Prostate gland (tissue), 2 donors: ENCODE results near the gene HOXB7. TPM values are rescaled to one million over a fixed set of nuclear protein-coding genes. Genes with fewer than 3 reads are reported as not detected.

Experiments
- DNase-seq: peaks from one replicate; pipeline ENCODE4 v3.0.0-alpha.2; 2019; ENCODE audit warnings: low spot score
- H3K27ac ChIP-seq, 2 donors: fragments of 200-600 bp; sonication (generic); 2 replicates each; pipeline ENCODE4 v1.5.1; 2017 to 2019
- H3K27me3 ChIP-seq: fragments of 200-600 bp; sonication (generic); replicated peaks from 2 replicates; pipeline ENCODE4 v1.5.1; 2019; ENCODE audit not compliant: insufficient read depth
- H3K36me3 ChIP-seq, 2 donors: fragments of 200-600 bp; sonication (generic); 1 replicate in 1 of 2; 2 replicates in 1 of 2; pipeline versions ENCODE4 v1.5.1 to v1.8.1; 2017 to 2019
- H3K4me1 ChIP-seq: fragments of 200-600 bp; sonication (generic); replicated peaks from 2 replicates; pipeline ENCODE4 v1.5.1; 2019
- H3K4me3 ChIP-seq, 2 donors: fragments of 200-600 bp; sonication (generic); 2 replicates each; pipeline ENCODE4 v1.5.1; 2017 to 2019
- H3K9me3 ChIP-seq: fragments of 200-600 bp; sonication (generic); 2 replicates; pipeline ENCODE4 v1.5.1; 2017
- CTCF ChIP-seq, 4 experiments: fragments of 200-600 bp in 2 of 4; fragments of 450-650 bp in 2 of 4; sonication (generic) in 2 of 4; IDR thresholded peaks; 1 replicate in 3 of 4; 2 replicates in 1 of 4; pipeline ENCODE4 v1.5.1; 2016 to 2019; ENCODE audit warnings: antibody characterized with exemption in 4 of 4, mild to moderate bottlenecking in 2 of 4, moderate library complexity in 2 of 4
- POLR2A ChIP-seq: fragments of 450-650 bp; IDR thresholded peaks from one replicate; pipeline ENCODE4 v1.6.1; 2016; ENCODE audit warnings: antibody characterized with exemption, mild to moderate bottlenecking
- POLR2AphosphoS5 ChIP-seq: sonication (generic); formaldehyde crosslinking; IDR thresholded peaks from one replicate; pipeline ENCODE4 v1.6.1; 2017; ENCODE audit warnings: antibody characterized with exemption
- WGBS: methylation state at CpG from one replicate; pipeline ENCODE4 v1.1.5; 2018; 5-methylcytosine and 5-hydroxymethylcytosine counted together
- intact Hi-C: fragments of 100-400 bp; cut with DNase I; formaldehyde crosslinking; loops from one replicate; pipeline ENCODE4 v1.14.2; 2022
- total RNA-seq, 2 donors: library from RNA; depleted of rRNA; stranded (reverse); fragments of >200 nt; gene quantifications; one replicate each; pipeline ENCODE4 v1.1.0, GENCODE V29; 2016

Gene HOXB7
- total RNA-seq, 2 donors from 2014 or later: 0.73 to 3.4 TPM

GRCh38 chr17:48611681-48612455 lies 1.1 kb upstream of the HOXB7 start:
- Histone ChIP-seq H3K9me3 (no peaks in the 10 kb centered on the region), H3K27ac (peak overlapping the region in 1 of 2 donors; percentile 13), H3K27me3 (peaks cover 53% of the 10 kb centered on the region), H3K36me3 (no peaks in the 10 kb centered on the region), H3K4me3 (peak overlapping the region in 1 of 2 donors; percentile 9), H3K4me1 (peaks cover 3% of the 10 kb centered on the region)
- DNase-seq: no peak
- no peak for TF ChIP-seq POLR2AphosphoS5
- TF ChIP-seq CTCF (IDR thresholded peaks at IDR 0.05): no peak
- TF ChIP-seq POLR2A: no peak
- intact Hi-C loops: no loop called here
- 8% methylated on average over 36 of the region's 36 CpGs for WGBS

GRCh38 chr17:48611213-48611612 lies 396 bp upstream of the HOXB7 start:
- 4% methylated on average over 22 of the region's 22 CpGs for WGBS
- no peaks in the 10 kb centered on the region for H3K36me3 ChIP-seq
- peaks cover 53% of the 10 kb centered on the region for H3K27me3 ChIP-seq
- H3K9me3 ChIP-seq: no peaks in the 10 kb centered on the region
- peaks cover 3% of the 10 kb centered on the region for H3K4me1 ChIP-seq
- intact Hi-C loops: no loop called here
- DNase-seq: no peak
- peak overlapping the region; percentile 9 to 28 for H3K4me3 ChIP-seq
- TF ChIP-seq CTCF (IDR thresholded peaks at IDR 0.05): no peak
- no peak for TF ChIP-seq POLR2A
- no peak for TF ChIP-seq POLR2AphosphoS5
- peak overlapping the region in 1 of 2 donors; percentile 48 for H3K27ac ChIP-seq

DNA sequence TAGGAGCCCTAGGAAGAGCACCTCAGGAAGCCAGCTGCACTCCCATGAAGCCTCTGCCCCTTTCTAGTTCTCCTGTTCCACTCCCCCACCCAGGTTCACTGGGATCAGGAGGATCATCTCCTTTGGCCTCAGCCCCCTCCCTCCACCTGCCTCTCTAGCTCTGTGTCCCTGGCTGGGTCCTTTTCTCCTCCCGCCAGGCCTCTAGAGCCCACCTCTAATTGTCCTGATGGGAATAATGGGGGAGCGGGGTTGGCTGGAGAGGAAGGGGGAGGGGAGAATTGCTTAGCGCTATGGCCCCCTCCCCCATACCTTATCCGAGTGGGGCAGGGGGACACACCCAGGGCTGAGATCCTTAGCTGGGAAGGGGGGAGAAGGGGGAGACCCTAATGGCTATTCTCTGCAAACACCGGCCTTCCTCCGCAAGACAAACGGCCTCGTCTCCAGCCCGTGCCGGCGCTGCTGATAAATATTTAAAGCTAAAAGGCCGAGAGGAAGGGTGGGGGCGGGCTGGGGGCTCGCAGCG lies 997 bp downstream of the HOXB7 start:
- peaks cover 3% of the 10 kb centered on the region for H3K4me1 ChIP-seq
- peak overlapping the region in 1 of 2 donors; percentile 48 for H3K27ac ChIP-seq
- intact Hi-C loops: no loop called here
- peaks cover 59% of the 10 kb centered on the region for H3K27me3 ChIP-seq
- TF ChIP-seq POLR2A (no peak), CTCF (IDR thresholded peaks at IDR 0.05) (no peak), POLR2AphosphoS5 (no peak)
- H3K4me3 ChIP-seq: peak overlapping the region; percentile 9 to 28
- 11% methylated on average over 15 of the region's 15 CpGs for WGBS
- no peaks in the 10 kb centered on the region for H3K36me3 ChIP-seq
- H3K9me3 ChIP-seq: no peaks in the 10 kb centered on the region
- no peak for DNase-seq

DNA sequence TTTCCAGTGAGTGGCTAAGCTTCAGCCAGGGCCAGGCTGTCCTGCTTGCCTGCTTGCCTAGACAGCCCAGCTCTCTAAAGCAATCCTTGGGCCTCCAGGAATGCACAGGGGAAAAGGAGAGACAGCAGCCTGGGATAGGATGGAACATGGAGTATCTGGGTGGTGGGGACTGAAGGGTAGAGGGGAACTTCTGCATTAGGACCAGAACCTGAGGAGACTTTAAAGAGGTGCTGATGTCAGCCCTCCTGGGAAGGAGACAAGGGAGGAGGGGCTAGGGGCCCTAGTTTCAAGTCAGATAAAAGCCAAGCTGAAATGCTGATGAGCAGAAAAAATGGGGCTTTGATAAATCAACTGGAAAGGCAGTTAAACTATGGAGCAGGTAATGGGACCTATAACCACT lies 1.8 kb downstream of the HOXB7 start:
- H3K27me3 ChIP-seq: peaks cover 55% of the 10 kb centered on the region
- H3K4me3 ChIP-seq: no peak overlapping the region
- intact Hi-C loops: no loop called here
- no peaks in the 10 kb centered on the region for H3K36me3 ChIP-seq
- TF ChIP-seq POLR2A (no peak), CTCF (IDR thresholded peaks at IDR 0.05) (no peak), POLR2AphosphoS5 (no peak)
- no peak for DNase-seq
- no peaks in the 10 kb centered on the region for H3K9me3 ChIP-seq
- H3K27ac ChIP-seq: no peak overlapping the region
- H3K4me1 ChIP-seq: peaks cover 3% of the 10 kb centered on the region

DNA sequence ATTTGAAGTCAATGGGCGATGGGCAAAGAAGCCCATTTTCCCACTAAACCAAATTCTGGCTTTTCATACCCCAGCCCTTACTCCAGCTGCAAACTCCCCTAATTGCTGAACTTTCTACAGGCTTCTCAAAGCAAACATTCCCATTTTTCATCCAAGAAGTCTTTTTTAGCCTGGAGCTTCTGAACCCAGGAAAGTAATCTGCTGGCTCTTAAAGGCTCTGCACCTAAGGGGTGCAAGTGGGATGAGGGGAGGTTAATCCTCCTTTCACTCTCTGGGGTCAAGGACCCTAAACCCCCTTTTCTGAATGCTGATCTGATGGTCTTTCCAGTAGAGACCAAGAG lies 2.4 kb downstream of the HOXB7 start:
- H3K27me3 ChIP-seq: peaks cover 55% of the 10 kb centered on the region
- no peak for DNase-seq

More for the DNA sequence above, 2.4 kb downstream of the HOXB7 start:
- H3K4me1 ChIP-seq: peaks cover 3% of the 10 kb centered on the region
- 100% methylated on average over 1 of the region's 1 CpG for WGBS
- H3K27ac ChIP-seq: no peak overlapping the region
- H3K36me3 ChIP-seq: no peaks in the 10 kb centered on the region
- TF ChIP-seq POLR2AphosphoS5 (no peak), POLR2A (no peak), CTCF (IDR thresholded peaks at IDR 0.05) (no peak)
- intact Hi-C loops: no loop called here
- no peak overlapping the region for H3K4me3 ChIP-seq
- no peaks in the 10 kb centered on the region for H3K9me3 ChIP-seq
